Stimulated activated memory B cell treated with anti-CD40 and anti-IgM and Interleukin-4, amounts not matched to agents 10 μg/mL and 1 μg/mL and 100 μg/mL, for 72 hours (primary cell): ENCODE measurements around the gene PLPP4.
"Not testable (repeated sequence)": the region's sequence is repeated elsewhere in the genome, so short reads cannot be mapped to it uniquely, and the experiment has no call there.

ENCODE experiments used
- ATAC-seq: fragments of 150-1000 bp; cut with Tn5 transposase; 2 replicates; pipeline ENCODE4 v1.10.0; 2021
- H3K27ac Mint-ChIP-seq: one replicate; pipeline ENCODE4 v1.8.0; 2022; ENCODE audit warnings: mild to moderate bottlenecking, mixed read lengths
- H3K27me3 Mint-ChIP-seq: one replicate; pipeline ENCODE4 v1.8.0; 2022; ENCODE audit warnings: mixed read lengths
- H3K36me3 Mint-ChIP-seq: one replicate; pipeline ENCODE4 v1.8.0; 2022; ENCODE audit warnings: mixed read lengths
- H3K4me1 Mint-ChIP-seq: one replicate; pipeline ENCODE4 v1.8.0; 2022; ENCODE audit warnings: mixed read lengths
- H3K4me3 Mint-ChIP-seq: one replicate; pipeline ENCODE4 v1.8.0; 2022; ENCODE audit warnings: mild to moderate bottlenecking, moderate library complexity, mixed read lengths
- H3K9me3 Mint-ChIP-seq: one replicate; pipeline ENCODE4 v1.8.0; 2022; ENCODE audit warnings: mixed read lengths

PLPP4 gene

GRCh38 chr10:120492346-120492745 lies 35.3 kb downstream of the PLPP4 start:
- no peak for ATAC-seq
- Mint-ChIP-seq H3K4me3 (no peak overlapping the region), H3K4me1 (no peaks in the 10 kb centered on the region), H3K9me3 (peaks cover 2% of the 10 kb centered on the region), H3K27me3 (peaks cover 13% of the 10 kb centered on the region), H3K27ac (no peak overlapping the region), H3K36me3 (no peaks in the 10 kb centered on the region)

- Mint-ChIP-seq H3K4me1 (no peaks in the 10 kb centered on the region), H3K36me3 (no peaks in the 10 kb centered on the region), H3K9me3 (peaks cover 2% of the 10 kb centered on the region), H3K4me3 (no peak overlapping the region), H3K27ac (no peak overlapping the region), H3K27me3 (peaks cover 8% of the 10 kb centered on the region)
- no peak for ATAC-seq
These were observed 36.6 kb downstream of the PLPP4 start for GRCh38 chr10:120493411-120494312.

DNA sequence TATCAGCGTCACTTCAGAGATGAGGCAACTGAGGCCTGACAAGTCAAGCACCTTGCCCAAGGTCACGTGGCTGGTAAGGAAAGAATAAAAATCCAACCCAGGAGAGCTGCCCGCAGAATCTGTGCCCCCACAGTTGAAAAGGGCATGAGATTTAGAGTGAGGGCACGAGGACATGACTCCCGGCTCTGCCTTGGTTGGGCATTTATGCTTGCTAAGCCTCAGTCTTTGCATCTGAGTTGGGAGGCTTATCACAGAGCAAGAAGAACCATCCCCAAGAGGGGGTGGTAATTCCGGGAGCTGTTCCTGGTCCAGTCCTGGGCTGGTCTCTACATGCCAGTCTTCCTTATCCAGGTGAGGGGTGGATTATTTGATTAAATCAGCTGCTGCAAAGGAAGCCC lies 37.3 kb downstream of the PLPP4 start:
- H3K27me3 Mint-ChIP-seq, result peaks cover 8% of the 10 kb centered on the region
- H3K4me1 Mint-ChIP-seq, result no peaks in the 10 kb centered on the region
- peaks cover 2% of the 10 kb centered on the region for H3K9me3 Mint-ChIP-seq
- no peak for ATAC-seq
- no peak overlapping the region for H3K27ac Mint-ChIP-seq
- H3K36me3 Mint-ChIP-seq, result no peaks in the 10 kb centered on the region
- no peak overlapping the region for H3K4me3 Mint-ChIP-seq

GRCh38 chr10:120495226-120496009 lies 38.4 kb downstream of the PLPP4 start:
- peaks cover 2% of the 10 kb centered on the region for H3K9me3 Mint-ChIP-seq
- no peak for ATAC-seq
- no peak overlapping the region for H3K27ac Mint-ChIP-seq
- no peaks in the 10 kb centered on the region for H3K4me1 Mint-ChIP-seq
- H3K36me3 Mint-ChIP-seq, result no peaks in the 10 kb centered on the region
- H3K27me3 Mint-ChIP-seq, result peaks cover 8% of the 10 kb centered on the region
- H3K4me3 Mint-ChIP-seq, result no peak overlapping the region

DNA sequence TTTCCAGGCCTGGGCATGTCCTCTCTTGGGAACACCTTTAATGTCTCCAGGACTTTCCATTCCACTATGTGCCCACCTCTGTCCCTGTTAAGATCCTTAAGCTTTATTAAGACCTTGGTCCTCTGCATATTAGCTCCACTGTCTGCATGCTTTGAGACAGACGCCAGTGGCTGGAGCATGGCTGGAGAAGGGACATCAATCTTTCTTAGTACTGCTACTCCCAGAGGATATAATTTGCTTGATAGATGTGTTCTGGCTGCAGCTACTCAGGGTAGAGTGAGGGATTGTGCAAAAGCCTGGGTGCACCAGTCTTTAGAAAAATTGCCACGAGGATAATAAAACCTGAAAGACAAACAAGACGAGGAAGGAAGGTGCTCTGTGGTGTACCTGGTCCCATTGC lies 42.9 kb downstream of the PLPP4 start:
- H3K36me3 Mint-ChIP-seq, result no peaks in the 10 kb centered on the region
- H3K4me1 Mint-ChIP-seq, result no peaks in the 10 kb centered on the region
- no peak overlapping the region for H3K4me3 Mint-ChIP-seq
- no peak overlapping the region for H3K27ac Mint-ChIP-seq
- no peak for ATAC-seq
- no peaks in the 10 kb centered on the region for H3K27me3 Mint-ChIP-seq
- H3K9me3 Mint-ChIP-seq, result peaks cover 3% of the 10 kb centered on the region

GRCh38 chr10:120503689-120504088 lies 46.7 kb downstream of the PLPP4 start:
- no peak for ATAC-seq
- H3K36me3 Mint-ChIP-seq, result no peaks in the 10 kb centered on the region
- H3K4me3 Mint-ChIP-seq, result no peak overlapping the region
- no peaks in the 10 kb centered on the region for H3K4me1 Mint-ChIP-seq
- no peaks in the 10 kb centered on the region for H3K27me3 Mint-ChIP-seq
- H3K9me3 Mint-ChIP-seq, result peaks cover 3% of the 10 kb centered on the region
- no peak overlapping the region for H3K27ac Mint-ChIP-seq

DNA sequence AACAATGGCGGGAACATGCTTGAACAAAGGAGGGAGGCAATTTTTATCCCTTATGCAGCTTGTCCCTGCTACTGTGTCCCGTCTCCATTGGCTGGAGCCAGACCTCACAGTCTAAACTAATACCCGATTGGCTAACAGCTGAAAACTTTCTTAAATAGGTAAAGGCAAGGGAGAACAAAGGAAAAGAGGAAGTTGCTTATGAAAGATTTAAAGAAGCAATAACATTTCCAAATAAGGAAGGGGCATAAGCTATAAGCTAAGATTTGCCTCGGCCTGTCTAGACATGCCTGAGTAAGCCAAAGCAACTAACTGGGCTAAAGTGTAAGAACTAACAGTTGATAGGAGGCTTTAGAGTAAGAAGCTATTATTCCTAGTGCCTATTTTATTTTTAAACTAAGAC lies 47.2 kb downstream of the PLPP4 start:
- H3K4me3 Mint-ChIP-seq, H3K27me3 Mint-ChIP-seq, H3K27ac Mint-ChIP-seq, ATAC-seq, H3K4me1 Mint-ChIP-seq, H3K9me3 Mint-ChIP-seq, H3K36me3 Mint-ChIP-seq: not testable (repeated sequence)

GRCh38 chr10:120505056-120505455 lies 48.0 kb downstream of the PLPP4 start:
- H3K27ac Mint-ChIP-seq, result no peak overlapping the region
- ATAC-seq, result no peak
- no peaks in the 10 kb centered on the region for H3K27me3 Mint-ChIP-seq
- no peaks in the 10 kb centered on the region for H3K36me3 Mint-ChIP-seq
- no peak overlapping the region for H3K4me3 Mint-ChIP-seq
- no peaks in the 10 kb centered on the region for H3K4me1 Mint-ChIP-seq
- peaks cover 3% of the 10 kb centered on the region for H3K9me3 Mint-ChIP-seq

DNA sequence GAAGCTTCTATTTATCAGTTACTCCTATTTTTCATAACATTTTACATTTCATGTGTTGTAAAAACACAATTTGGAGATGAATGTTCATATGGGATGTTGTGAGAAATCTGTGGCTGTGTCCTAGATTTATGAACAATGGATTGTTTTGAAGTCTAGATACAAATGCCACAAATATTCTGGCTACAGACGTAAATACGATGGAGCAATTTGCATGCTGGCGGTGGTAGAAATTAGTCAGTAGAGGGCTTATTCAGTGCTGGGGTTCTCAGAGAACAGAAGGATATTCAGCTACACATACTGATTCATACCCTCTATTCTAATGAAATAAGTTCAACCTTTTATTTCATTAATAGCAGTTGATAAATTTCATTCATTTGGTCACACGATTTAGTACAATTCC lies 48.8 kb downstream of the PLPP4 start:
- H3K27ac Mint-ChIP-seq, result no peak overlapping the region
- H3K27me3 Mint-ChIP-seq, result no peaks in the 10 kb centered on the region
- H3K36me3 Mint-ChIP-seq, result no peaks in the 10 kb centered on the region
- H3K4me1 Mint-ChIP-seq, result no peaks in the 10 kb centered on the region
- no peak overlapping the region for H3K4me3 Mint-ChIP-seq
- peaks cover 3% of the 10 kb centered on the region for H3K9me3 Mint-ChIP-seq
- no peak for ATAC-seq

DNA sequence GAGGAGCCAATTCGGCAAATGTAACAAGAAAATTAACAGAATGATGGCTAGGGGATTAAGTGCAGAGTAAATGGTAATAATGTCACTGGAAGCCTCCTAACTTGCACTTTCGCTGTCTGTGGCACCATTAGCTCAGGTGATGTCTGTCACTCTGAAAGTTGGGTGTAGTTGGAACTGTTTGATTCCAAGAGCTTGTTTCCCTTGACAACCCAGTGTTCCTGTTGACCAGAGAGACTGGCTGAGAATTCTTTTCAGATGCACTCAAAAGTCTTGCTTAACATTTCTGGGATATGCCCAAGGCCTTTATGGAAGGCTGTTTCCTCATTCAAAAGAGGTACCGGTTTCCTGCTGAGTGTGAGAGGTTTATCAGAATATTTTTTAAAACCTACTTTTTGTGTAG lies 49.6 kb downstream of the PLPP4 start:
- ATAC-seq, result no peak
- Mint-ChIP-seq H3K27ac (no peak overlapping the region), H3K27me3 (no peaks in the 10 kb centered on the region), H3K4me1 (no peaks in the 10 kb centered on the region), H3K9me3 (peaks cover 3% of the 10 kb centered on the region), H3K36me3 (no peaks in the 10 kb centered on the region), H3K4me3 (no peak overlapping the region)

DNA sequence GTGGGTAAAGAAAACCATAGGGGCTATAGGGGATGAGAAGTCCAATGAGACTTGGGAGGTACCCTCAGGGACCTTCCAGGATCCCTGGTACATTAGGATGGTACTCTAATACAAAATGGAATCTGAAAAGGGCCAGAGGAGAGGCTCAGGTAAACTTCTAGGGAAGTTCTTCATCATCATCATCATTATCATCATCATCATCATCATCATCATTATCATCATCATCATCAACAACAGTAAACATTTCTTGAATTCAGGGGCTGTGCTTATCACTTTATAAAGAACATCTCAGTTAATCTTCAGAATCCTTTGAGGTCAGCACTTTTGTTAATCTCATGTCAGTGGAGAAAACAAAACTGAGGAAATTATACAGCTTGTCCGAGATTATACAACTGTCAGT lies 50.1 kb downstream of the PLPP4 start:
- ATAC-seq, result no peak
- Mint-ChIP-seq H3K4me3 (no peak overlapping the region), H3K4me1 (no peaks in the 10 kb centered on the region), H3K27me3 (no peaks in the 10 kb centered on the region), H3K9me3 (peaks cover 3% of the 10 kb centered on the region), H3K27ac (no peak overlapping the region), H3K36me3 (no peaks in the 10 kb centered on the region)

GRCh38 chr10:120507651-120508050 lies 50.6 kb downstream of the PLPP4 start:
- H3K4me1 Mint-ChIP-seq, result no peaks in the 10 kb centered on the region
- H3K4me3 Mint-ChIP-seq, result no peak overlapping the region
- peaks cover 3% of the 10 kb centered on the region for H3K9me3 Mint-ChIP-seq
- no peaks in the 10 kb centered on the region for H3K27me3 Mint-ChIP-seq
- ATAC-seq, result no peak
- H3K36me3 Mint-ChIP-seq, result no peaks in the 10 kb centered on the region
- H3K27ac Mint-ChIP-seq, result no peak overlapping the region

DNA sequence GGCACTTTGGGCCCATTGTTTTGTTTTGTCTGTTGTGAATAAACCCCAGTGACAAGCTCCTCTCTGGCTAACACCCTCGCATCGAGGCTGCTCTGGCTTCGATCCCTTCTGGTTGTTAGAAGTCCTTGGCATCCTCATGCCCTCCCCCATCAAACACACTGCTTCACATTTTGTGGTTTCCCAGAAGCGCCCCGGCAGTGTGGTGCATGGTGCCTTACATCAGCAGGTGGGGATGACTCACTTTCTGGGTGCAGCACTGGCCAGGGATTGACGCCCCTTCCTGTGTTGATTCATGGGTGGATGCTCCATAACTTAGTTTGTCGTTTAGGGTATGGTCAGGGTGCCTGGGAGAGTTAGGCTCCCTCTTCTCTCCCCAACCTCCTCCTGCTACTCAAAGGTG lies 51.4 kb downstream of the PLPP4 start:
- Mint-ChIP-seq H3K27me3 (no peaks in the 10 kb centered on the region), H3K4me1 (no peaks in the 10 kb centered on the region)
- no peak for ATAC-seq

GRCh38 chr10:120508966-120509365 lies 51.9 kb downstream of the PLPP4 start:
- H3K27me3 Mint-ChIP-seq, result no peaks in the 10 kb centered on the region
- H3K4me3 Mint-ChIP-seq, result no peak overlapping the region
- H3K36me3 Mint-ChIP-seq, result no peaks in the 10 kb centered on the region
- H3K27ac Mint-ChIP-seq, result no peak overlapping the region
- no peak for ATAC-seq
- no peaks in the 10 kb centered on the region for H3K9me3 Mint-ChIP-seq
- H3K4me1 Mint-ChIP-seq, result no peaks in the 10 kb centered on the region

More for the DNA sequence above, 51.4 kb downstream of the PLPP4 start:
- Mint-ChIP-seq H3K27ac (no peak overlapping the region), H3K9me3 (no peaks in the 10 kb centered on the region), H3K36me3 (no peaks in the 10 kb centered on the region), H3K4me3 (no peak overlapping the region)

DNA sequence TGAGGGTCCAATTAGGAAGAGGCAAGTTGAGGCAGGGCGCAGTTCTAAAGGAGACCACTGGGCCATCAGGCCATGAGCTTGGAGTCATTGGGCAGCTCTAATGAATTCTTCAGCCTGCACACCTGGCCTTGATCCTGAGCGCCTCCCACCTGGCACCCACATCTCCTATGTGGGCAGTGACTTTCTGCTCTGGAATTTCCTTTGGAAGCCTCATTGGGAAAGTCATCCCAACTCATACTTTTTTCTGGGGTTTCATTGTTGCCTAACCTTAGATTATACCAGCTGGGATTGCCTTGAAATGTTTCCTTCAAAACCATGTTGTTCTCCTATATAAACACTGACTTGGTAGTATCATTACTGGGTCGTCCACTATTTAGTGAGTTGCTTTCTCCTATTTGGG lies 54.1 kb downstream of the PLPP4 start:
- H3K4me3 Mint-ChIP-seq, result no peak overlapping the region
- ATAC-seq, result no peak

DNA sequence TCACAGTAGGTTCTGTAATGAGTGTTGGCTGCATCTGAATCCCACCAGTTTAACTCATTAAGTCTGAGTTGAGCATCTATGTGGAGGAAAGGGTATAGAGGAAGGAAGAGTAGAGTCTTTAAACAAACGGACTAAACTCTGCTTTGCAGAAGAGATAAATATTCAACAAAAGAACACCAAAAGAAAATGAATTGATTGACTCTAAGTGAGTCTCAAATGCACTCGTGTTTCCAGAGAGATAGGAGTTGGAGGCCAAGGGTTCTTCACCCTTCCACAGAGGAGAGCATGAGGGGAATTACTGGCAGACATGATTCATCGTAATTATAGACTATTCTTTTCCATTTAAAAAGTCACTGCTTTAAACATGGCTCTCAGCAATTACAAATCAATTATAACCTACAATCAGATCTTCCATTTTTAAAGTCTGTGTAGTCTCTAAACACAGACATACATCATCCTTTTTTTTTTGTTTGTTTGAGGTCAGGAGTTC lies 56.3 kb downstream of the PLPP4 start:
- Mint-ChIP-seq H3K4me3 (no peak overlapping the region), H3K4me1 (no peaks in the 10 kb centered on the region), H3K27me3 (no peaks in the 10 kb centered on the region), H3K36me3 (no peaks in the 10 kb centered on the region), H3K27ac (no peak overlapping the region), H3K9me3 (peaks cover 3% of the 10 kb centered on the region)
- ATAC-seq, result no peak

More for the DNA sequence above, 54.1 kb downstream of the PLPP4 start:
- Mint-ChIP-seq H3K4me1 (no peaks in the 10 kb centered on the region), H3K9me3 (peaks cover 3% of the 10 kb centered on the region), H3K36me3 (no peaks in the 10 kb centered on the region), H3K27me3 (no peaks in the 10 kb centered on the region), H3K27ac (no peak overlapping the region)
